Measurements from ENCODE around the gene SLC29A2.
A peak's percentile ranks its signal among the peaks of the same experiment; 100 is the strongest.
"Not testable (repeated sequence)": the region's sequence is repeated elsewhere in the genome, so short reads cannot be mapped to it uniquely, and the experiment has no call there.

The SLC29A2 gene

DNA sequence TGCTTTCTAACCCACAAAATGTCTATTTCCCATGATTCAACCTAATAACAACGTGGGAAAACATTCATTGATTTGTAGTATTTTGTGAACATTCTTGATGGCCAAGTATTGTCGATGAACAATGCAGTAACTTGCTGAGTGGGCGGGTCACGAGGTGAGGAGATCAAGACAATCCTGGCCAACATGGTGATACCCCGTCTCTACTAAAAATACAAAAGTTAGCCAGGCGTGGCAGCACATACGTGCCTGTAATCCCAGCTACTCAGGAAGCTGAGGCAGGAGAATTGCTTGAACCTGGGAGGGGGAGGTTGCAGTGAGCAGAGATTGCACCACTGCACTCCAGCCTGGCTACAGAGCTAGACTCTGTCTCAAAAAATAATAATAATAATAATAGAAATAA lies 8.7 kb upstream of the SLC29A2 start:
- DNase-seq = peak in 1 of 4 experiments; percentile 22

DNA sequence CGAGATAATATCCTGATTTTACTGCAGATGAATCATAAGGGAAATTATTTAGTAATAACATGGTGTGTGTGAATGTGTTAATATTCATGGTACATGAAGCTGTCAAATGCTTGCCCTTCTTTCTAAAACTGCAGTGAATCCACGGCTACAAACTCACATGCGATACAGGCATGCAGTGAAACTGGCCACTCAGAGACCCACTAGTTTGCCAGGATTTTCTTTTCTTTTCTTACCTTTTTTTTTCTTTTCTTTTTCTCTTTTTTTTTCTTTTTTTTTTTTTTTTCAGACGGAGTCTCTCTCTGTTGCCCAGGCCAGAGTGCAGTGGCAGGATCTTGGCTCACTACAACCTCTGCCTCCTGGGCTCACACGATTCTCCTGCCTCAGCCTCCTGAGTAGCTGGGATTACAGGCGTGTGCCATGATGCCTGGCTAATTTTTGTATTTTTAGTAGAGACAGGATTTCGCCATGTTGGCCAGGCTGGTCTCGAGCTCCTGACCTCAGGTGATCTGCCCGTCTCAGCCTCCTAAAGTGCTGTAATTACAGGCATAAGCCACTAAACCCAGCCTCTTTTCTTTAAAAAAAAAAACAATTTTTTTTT lies 2.2 kb upstream of the SLC29A2 start:
- not testable (repeated sequence) for DNase-seq

DNA sequence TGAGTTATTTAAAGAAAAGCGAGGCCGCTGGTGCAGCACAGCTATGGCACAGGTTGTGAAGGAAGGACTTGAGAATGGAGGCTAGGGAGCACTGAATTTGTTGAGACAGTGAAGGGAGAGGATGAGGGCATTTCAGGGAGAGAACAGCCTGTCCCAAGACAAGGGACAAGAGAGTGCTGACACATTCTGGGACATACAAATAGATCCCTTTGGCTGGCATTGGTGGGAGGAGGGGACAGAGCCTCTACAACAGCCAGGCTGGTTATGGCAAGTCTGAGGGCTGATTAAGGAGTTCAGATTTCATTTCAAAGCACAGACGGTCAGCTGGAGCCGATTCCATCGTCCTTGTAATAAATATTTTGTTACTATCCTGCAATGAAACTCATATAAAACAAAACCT lies 1.7 kb upstream of the SLC29A2 start:
- DNase-seq = no peak

DNA sequence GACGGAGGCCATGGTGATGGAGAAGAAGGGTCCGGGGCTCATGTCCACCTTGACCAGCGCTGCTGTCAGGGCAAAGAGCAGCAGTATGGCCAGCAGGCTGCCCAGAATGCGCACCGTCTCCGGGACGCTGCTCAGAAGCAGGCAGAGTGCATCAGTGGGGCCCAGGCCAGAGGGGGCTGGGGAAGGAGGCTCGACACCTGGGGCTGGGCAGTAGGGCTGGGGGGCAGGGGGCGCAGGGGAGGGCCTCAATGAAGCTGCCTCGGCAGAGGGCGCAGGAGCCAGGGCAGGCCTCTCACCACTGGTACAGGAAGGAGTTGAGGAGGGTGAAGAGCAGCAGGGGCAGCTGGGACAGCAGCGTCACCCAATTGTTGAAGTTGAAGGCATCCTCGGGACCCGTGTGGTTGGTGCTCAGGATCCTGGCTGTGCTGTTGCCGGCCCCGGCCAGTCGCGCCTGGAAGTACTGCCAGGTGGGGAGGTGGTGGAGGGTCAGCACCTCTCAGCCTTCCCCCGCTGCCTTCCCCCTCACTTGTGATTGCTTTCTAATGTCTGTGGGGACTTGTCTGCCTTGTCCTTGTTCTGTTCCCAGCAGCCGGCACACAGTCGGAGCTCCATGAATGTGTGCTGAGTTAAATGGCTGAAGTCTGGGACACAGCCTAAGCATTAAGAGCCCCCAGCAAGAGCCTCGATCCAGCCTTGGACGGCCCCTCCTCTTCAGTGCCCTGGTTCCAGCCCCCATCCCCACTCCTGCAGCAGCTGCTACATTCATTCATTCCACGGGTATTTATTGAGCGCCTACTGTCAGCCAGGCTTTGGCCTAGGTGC lies 2.3 kb downstream of the SLC29A2 start:
- DNase-seq = no peak

DNA sequence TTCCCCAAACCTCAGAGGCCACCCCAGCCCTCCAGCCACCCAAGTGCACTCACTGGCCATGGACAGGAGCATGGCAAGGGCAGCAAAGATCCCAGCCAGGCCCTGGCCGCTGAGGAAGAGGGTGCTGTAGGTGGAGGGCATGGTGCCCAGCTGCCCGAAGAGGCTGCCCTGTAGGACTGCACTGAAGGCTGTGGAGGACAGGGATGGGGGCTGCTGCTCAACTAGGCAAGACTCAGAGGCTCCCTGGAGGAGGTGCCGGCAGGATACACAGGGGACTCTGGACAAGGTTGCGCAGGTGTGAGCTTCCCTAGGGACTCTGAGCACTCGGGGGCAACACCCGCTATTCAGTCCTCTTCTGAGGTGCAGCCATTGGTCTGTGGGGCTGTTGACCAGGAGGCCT lies 3.1 kb downstream of the SLC29A2 start:
- DNase-seq = no peak

DNA sequence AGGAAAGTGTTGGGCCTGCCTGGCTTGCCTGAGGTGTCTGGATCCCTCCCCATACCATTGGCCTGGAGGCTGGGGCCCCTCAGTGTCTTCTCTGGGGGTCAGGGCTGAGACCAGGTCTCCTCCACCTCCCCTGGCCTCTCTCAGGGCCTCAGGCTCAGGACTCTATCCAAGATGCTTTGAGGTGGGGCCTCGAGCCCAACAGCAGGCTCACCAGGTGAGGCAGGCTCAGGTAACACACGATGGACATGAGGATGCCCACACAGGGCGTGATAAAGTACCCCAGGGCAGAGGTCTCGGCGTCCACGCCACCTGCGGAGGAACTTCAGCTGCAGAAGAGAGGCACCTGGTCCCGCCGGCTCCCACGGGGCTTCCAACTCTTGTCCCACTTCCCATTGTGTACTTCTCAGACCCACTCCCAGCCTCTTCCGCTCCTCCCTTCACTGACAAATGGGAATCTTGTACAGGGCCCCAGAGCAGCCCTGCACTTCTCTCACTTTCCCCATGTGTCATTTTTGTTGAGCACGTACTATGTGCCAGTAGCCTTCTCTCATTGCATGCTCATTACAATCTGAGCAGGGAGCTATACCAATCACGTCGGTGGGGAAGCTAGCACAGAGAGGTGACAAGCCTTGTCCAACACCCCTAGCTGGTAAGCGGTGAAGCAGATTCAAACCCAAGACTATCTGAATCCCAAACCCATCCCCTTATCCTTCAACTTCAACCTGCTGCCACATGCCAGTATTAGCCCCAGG lies 3.8 kb downstream of the SLC29A2 start:
- DNase-seq = no peak

DNA sequence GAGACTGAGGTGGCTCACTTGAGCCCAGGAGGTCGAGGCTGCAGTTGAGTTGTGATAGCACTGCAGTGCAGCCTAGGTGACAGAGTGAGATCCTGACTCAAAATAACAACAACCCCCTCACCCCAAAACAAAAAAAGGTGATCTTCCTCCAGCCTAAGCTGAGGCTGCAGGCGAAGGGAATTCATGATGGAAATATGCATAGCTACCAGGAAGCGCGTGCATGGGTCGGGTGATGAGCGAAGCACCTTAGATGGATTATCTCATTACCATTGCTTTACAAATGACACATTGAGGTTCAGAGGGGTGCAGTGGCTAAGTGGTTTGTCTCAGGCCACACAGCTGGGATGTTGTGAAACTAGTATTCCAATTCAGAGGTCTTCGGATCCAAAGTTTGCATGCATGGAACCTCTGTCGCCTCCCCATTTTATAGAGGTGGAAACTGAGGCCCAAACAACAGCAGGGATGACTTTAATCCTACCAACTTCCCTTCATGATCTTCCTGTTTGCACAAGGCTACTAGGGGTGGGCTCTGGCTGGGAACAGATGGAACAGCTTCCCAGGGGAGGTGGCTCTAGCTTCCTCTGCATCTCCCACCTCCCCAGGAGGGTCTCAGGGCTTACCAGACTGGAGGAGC lies 4.6 kb downstream of the SLC29A2 start:
- DNase-seq = no peak

DNA sequence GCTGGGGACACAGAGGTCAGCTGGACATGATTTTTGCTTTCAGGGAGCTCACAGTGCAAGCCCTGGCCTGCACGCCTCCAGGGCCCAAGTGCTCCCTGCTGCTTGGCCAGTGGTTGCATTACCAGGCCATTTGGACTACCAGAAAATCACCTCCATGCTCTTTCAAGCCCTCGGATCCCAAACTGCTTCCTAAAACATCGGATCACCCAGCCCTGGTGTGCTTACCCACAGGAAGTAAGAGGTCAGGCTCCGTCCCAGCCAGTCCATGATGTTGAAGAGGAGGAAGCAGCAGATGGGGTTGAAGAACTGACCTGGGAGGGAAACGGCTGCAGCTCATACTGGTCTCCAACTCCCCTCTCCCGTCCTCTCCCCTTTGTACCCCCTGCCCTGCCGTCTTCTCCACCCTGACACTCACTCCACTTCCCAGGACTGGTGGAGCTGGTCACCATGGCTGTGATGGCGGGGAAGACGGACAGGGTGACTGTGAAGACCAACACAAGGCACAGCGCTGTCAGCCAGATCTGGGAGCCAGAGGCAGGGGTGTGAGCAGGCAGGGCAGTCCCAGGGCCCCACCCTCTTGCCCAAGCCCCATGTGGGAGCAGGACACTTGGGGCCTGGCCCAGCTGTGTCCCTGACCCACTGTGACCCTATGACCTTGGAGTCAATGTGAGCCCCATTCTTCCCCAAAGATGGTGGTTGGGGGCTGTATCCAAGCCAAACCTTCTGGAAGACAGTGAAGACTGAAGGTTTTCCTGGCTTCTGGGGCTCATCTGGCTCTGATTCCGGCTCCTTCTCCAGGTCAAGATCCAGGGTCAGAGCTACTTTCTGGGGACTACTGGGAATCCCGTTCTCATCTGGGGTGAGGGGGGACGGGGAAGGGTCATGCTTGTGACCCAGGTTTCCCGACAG lies 5.6 kb downstream of the SLC29A2 start:
- no peak for DNase-seq

DNA sequence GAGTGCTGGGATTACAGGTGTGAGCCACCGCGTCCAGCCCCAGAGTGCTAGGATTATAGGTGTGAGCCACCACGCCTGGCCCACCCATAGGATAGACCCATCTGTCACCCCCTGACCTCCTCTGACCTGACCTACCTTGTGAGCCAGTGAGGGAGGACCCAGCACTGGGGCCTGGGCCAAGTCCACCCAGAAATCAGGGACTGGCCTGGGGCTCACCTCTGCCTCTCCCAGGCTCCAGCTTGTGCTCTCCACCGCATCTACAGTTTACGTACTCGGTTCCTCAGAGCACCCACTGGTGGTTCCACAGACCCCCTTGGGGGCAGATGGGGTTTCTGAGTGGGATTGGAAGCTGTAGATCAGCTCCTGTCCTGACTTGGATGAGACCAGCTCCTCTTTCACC lies 6.4 kb downstream of the SLC29A2 start:
- DNase-seq = no peak

DNA sequence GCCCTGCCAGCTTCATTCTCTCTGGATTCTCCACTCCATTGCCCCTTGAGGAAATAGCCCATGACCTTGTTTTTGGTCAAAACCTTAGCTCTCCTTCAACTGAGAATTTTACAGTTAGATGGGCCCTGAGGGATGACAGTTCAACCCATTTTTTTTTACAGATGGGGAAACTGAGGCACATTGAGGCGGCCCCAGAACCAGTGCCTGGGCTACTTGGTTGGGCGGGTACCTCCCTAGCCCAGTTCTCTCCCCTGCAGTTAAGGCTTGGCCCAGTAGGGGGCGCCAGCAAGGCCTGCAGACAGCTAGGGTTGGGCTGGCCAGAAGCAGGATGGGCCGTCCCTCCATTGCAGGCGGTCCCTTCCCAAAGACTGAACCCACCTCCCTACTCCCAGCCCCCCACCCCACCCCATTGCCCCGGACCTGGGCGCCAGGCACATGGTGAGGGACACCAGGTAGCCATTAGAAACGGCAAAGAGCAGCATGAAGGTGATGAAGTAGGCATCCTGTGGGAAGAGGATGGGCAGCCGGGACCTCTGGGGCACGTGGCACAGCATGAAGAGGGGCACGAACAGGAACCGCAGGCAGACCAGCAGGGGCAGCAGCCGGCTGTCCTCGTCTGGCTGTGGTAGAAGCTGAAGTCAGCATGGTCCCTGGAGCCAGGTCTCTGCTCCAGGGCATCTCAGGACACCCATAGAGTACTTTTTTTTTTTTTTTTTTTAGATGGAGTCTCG lies 7.6 kb downstream of the SLC29A2 start:
- DNase-seq = peak; percentile 60 to 82 (median 66)

DNA sequence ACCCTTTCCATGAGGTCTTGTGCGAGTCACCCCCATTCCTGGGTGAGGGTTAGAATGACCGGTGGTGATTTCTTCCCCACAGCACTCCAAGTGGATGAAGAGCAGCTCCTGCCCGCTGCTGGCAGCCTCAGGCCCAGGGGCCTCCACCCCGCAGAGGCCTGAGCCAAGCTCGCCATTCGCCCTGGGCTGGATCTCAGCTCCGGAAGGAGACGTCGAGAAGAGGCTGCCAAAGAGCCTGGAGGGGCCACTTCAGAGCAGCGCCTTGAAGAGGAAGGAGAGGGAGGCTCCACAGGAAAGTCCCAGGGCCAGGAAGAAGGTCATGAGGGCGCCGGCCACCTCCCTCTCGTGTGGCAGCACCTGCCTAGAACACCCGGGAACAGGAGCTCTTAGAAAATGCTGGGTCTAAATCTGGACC lies 8.4 kb downstream of the SLC29A2 start:
- no peak for DNase-seq

DNA sequence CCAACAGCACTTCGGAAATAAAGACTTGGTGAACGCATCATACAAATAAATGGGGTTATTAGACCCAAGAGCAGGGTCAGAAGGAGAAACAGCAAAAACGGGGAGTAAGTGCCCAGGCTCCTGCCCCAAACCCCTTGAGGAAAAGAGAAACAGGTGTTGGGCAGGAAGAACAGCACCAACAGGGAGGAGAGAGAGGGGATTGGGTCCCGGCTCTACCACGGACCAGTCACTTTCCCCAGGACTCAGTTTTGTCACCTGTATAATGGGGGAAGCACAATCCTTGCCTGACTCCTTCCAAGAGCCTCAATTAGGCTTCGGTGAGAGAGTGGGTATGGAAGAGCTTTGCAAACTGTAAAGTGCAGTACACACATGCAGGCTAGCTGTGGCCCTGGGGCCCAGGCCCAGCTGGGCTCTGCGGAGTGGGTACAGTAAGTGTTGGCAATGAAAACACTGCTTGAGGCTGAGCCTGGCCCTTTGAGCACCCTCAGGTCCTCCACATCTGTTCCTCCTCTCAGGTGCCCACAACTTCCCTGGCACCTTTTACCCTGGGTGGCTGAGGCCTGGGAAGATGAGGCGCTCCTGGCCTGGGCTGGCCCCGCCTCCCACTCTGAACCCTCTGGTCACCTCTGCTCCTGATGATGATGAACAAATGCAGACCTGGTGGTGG lies 8.9 kb downstream of the SLC29A2 start:
- DNase-seq = no peak

DNA sequence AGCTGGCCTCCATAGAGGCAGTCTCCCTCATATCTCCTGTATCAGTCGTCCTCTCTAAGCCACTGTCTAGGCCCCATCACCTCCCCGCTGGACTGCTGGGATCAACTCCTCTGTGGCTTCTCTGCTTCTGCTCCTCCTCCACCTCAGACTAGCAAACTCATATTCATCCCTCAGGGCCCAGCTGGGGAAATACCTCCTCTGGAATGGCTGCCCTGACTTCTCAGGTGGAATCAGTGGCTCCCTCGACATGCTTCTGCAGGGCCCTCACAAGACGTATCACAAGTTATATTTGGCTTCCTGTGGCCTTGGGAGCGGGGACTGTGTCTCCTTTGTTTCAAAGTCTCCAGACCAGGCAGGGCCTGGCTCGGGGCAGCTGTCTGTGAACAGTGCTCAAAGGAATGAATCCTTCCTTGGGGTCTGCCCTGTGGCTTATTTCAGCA lies 10.0 kb downstream of the SLC29A2 start:
- no peak for DNase-seq

DNA sequence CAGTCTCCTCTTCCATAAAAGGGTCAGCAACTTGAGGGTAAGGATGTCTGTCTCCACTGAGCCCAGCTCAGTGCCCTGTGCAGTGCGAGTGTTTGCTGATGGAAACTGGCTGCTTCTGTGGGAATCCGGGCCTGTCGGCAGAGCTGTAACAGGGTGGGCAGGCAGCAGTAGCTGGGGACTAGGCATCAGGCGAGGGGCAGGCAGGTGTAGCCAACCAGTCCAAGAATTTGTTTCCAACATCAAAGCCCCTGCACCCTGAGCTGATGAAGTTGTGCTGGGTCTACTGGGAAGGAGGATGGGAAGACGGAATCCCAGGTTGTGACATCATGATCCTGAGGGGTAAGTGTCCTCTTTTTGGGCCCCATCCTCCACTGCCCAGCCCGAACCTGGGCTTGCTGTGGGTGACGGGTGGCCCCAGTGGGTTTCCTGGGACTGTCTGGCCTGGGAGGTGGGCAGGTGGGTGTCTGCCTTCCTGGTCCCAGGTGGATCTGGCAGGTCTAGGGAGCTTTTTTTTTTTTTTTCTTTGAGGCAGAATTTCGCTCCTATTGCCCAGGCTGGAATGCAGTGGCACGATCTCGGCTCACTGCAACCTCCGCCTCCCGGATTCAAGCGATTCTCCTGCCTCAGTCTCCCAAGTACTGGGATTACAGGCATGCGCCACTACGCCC lies 11.0 kb downstream of the SLC29A2 start:
- DNase-seq = no peak

DNA sequence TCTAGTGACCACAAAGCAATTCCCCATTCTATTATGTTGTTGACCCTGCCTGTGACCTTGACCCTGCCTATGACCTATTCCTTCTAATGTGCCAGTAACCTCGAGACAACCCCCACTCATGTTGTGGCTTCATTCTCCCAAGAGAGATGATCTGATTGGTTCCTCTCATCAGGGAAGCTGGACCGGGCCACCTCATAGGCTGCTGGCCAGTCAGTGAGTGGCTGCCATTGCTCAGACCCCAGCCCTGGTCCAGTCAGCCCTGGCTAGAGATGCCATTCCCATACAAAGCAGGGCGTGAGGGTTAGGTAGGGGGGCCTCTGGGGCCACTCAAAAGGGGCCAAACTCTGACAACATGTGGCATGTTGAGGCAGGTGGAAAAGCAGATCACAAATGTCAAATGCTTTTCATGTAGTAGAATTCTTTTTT lies 11.9 kb downstream of the SLC29A2 start:
- no peak for DNase-seq

DNA sequence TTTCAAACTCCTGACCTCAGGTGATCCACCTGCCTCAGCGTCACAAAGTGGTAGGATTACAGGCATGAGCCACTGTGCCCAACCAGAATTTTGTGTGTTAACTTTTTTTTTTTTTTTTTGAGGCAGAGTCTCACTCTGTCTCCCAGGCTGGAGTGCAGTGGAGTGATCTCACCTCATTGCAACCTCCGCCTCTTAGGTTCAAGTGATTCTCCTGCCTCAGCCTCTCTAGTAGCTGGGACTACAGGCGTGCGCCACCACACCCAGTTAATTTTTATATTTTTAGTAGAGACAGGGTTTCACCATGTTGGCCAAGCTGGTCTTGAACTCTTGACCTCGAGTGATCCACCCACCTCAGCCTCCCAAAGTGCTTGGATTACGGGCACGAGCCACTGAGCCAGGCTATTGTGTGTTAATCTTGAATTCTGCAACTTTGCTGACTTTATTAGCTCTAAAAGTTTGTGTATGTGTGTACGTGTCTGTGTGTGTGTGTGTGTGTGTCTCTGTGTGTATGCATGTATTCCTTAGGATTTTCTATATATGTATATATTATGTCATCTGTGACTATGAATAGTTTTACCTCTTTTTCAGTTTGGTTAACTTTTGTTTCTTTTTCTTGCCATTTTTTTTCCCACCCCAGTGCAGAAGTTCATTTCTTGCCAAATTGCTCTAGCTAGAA lies 20.9 kb downstream of the SLC29A2 start:
- DNase-seq = not testable (repeated sequence)

DNA sequence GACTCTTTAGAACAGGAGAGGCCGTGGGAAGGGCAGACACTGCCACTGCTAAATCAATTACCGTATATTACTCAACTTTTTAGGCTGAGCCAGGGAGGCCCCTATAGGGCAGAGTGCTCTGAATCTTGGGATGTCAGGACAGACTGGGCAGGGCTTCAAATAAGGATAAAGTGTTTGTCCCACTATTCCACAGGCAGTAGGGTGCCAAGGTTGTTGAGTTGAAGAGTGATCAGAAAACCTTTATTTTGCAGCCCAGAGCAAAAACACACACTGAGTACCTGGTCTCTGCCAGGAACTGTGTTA lies 22.5 kb downstream of the SLC29A2 start:
- DNase-seq = no peak

DNA sequence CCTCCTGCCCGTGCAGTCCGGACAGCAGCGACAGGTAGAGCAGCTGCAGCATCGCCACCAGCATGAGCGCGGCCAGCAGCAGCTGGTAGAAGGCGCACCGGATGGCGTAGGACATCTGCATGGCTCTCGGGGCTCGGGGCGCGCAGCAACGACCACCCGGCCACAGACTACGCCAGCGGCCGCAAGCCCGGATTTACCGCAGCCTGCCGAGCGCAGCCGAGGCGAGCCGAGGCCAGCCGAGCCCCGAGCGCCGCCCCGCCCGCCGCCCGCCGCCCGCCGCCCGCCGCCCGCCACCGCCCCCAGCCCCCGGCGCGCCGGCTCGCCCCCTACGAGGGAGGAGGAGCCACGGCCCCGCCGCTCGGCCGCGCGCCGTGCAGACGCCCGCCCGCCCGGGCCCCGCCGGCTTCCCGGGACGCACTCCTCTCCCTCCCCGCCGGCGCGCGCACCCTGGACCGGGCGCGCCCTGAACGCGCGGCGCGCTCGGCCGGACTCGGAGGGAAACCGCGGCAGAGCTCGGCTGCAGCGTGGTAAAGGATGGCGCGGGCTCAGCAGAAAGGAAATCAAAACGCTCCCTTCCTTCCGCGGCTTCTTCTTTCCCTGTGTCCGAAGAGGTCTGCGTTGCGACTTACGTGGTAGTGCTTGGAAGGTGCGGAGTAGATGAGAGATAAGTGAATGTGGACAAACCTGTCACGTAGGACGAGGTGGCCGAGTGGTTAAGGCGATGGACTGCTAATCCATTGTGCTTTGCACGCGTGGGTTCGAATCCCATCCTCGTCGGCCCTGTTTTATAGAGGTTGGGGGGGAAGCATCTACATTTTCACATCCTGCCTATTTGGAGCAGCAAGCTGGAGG lies 23.9 kb downstream of the SLC29A2 start, which contains the start of gene B4GAT1:
Gene B4GAT1 (minus strand): TSS at position 205 of the 852 bp plus-strand sequence. CDS start 84 bp downstream, at position 121.
- peak; percentile 79 to 89 (median 84) for DNase-seq

Measured in suppressor macrophage (primary cell).